Left ventricle myocardium superior (tissue), 1 donor: ENCODE data around the gene CYGB. TPM values are rescaled to one million over a fixed set of nuclear protein-coding genes. Genes with fewer than 3 reads are reported as not detected.
"Not testable (repeated sequence)": the region's sequence is repeated elsewhere in the genome, so short reads cannot be mapped to it uniquely, and the experiment has no call there.

Source experiments
- ATAC-seq: fragments of 200-7000 bp; cut with Tn5 transposase; one replicate; pipeline ENCODE4 v1.9.1; 2020; ENCODE audit warnings: mild to moderate bottlenecking, moderate library complexity
- DNase-seq: peaks from one replicate; pipeline ENCODE4 v3.0.0-alpha.2; 2020
- intact Hi-C: fragments of 100-400 bp; cut with micrococcal nuclease; formaldehyde crosslinking; loops from one replicate; pipeline ENCODE4 v1.11.0; 2022
- total RNA-seq: library from RNA; stranded (reverse); fragmentation: NEBNext Ultra II Directional; extraction: Animal tissue kit (Norgen Biotek cat#: 25700); gene quantifications from one replicate; pipeline ENCODE4 v1.2.1, GENCODE V29; 2021
- donor health status: DM: no; HTN: yes; CAD: no; lungs with severe emphysema.

Gene CYGB
- total RNA-seq, 1 donor from 2014 or later = 28.0 TPM

GRCh38 chr17:76512366-76513305 is 24.9 kb downstream of the CYGB start:
- DNase-seq = no peak
- intact Hi-C loops = no loop called here
- ATAC-seq = no peak

- ATAC-seq (no peak), DNase-seq (no peak)
- intact Hi-C loops = no loop called here
Measured at GRCh38 chr17:76511668-76512365, 25.7 kb downstream of the CYGB start.

- DNase-seq = no peak
- no peak for ATAC-seq
- intact Hi-C loops = no loop called here
Measured at GRCh38 chr17:76510831-76511244, 26.7 kb downstream of the CYGB start.

GRCh38 chr17:76508472-76509063 is 28.9 kb downstream of the CYGB start:
- intact Hi-C loops, DNase-seq, ATAC-seq: not testable (repeated sequence)

GRCh38 chr17:76506408-76507345 is 30.8 kb downstream of the CYGB start:
- peak; percentile 89 for DNase-seq
- ATAC-seq = peak; percentile 78
- intact Hi-C loops = no loop called here

- DNase-seq = no peak
- ATAC-seq = no peak
- intact Hi-C loops = loop anchor here (2.0 kb wide), 1 partner anchor 37 kb away; the partner anchor contains the start of gene AANAT
Measured at GRCh38 chr17:76504117-76504516, 33.4 kb downstream of the CYGB start.

GRCh38 chr17:76502341-76503211 is 34.9 kb downstream of the CYGB start:
- DNase-seq = no peak
- no peak for ATAC-seq
- intact Hi-C loops = no loop called here

- intact Hi-C loops = no loop called here
- no peak for ATAC-seq
- DNase-seq = no peak
Measured at GRCh38 chr17:76501827-76502307, 35.6 kb downstream of the CYGB start.

- peak; percentile 87 for ATAC-seq
- intact Hi-C loops = no loop called here
Measured at GRCh38 chr17:76501018-76501826, 36.3 kb downstream of the CYGB start, which contains the start of gene RHBDF2. Gene RHBDF2 (minus strand): TSS chr17:76501423. CDS start chr17:76481524, 19,899 bp downstream.

GRCh38 chr17:76500747-76501017 is 36.8 kb downstream of the CYGB start:
- peak; percentile 35 for DNase-seq
- ATAC-seq = no peak
- intact Hi-C loops = no loop called here

More at GRCh38 chr17:76501018-76501826, 36.3 kb downstream of the CYGB start, which contains the start of gene RHBDF2:
- DNase-seq = peak; percentile 94

- DNase-seq = no peak
- no peak for ATAC-seq
- intact Hi-C loops = no loop called here
Measured at GRCh38 chr17:76500074-76500746, 37.3 kb downstream of the CYGB start.

GRCh38 chr17:76499267-76499667 is 38.2 kb downstream of the CYGB start:
- no peak for DNase-seq
- intact Hi-C loops = no loop called here
- ATAC-seq = no peak

- intact Hi-C loops = no loop called here
- no peak for DNase-seq
Measured at GRCh38 chr17:76498876-76499251, 38.6 kb downstream of the CYGB start.

GRCh38 chr17:76497979-76498875 is 39.3 kb downstream of the CYGB start:
- intact Hi-C loops = no loop called here
- peak; percentile 79 for ATAC-seq
- peak; percentile 90 for DNase-seq

More at GRCh38 chr17:76498876-76499251, 38.6 kb downstream of the CYGB start:
- no peak for ATAC-seq

GRCh38 chr17:76497699-76497978 is 39.9 kb downstream of the CYGB start:
- intact Hi-C loops = no loop called here
- DNase-seq (no peak), ATAC-seq (no peak)

- ATAC-seq (no peak), DNase-seq (no peak)
- intact Hi-C loops = no loop called here
Measured at GRCh38 chr17:76496464-76496863, 41.0 kb downstream of the CYGB start.
